ENCODE measurements around the gene DENND4A.

DENND4A gene

GRCh38 chr15:65834603-65835282 is 42.6 kb upstream of the DENND4A start:
- Histone ChIP-seq H3K9me3 (ENCODE audit: low read depth, low read length) (no peaks in the 10 kb centered on the region), H3K9ac (ENCODE audit: insufficient read length) (no peak overlapping the region), H3K4me3 (no peak overlapping the region), H3K27ac (no peak overlapping the region), H3K36me3 (ENCODE audit: insufficient read depth, low read length) (no peaks in the 10 kb centered on the region)
- TF ChIP-seq FOXP2 (optimal IDR thresholded peaks at IDR 0.05; ENCODE audit: control extremely low read depth, extremely low read length, insufficient read depth) (no peak), POLR2AphosphoS5 (IDR thresholded peaks at IDR 0.05; ENCODE audit: borderline replicate concordance, low read depth, low read length) (no peak), EZH2 (IDR thresholded peaks at IDR 0.05) (no peak)
- DNase-seq (ENCODE audit: low read depth, low spot score) = no peak

DNA sequence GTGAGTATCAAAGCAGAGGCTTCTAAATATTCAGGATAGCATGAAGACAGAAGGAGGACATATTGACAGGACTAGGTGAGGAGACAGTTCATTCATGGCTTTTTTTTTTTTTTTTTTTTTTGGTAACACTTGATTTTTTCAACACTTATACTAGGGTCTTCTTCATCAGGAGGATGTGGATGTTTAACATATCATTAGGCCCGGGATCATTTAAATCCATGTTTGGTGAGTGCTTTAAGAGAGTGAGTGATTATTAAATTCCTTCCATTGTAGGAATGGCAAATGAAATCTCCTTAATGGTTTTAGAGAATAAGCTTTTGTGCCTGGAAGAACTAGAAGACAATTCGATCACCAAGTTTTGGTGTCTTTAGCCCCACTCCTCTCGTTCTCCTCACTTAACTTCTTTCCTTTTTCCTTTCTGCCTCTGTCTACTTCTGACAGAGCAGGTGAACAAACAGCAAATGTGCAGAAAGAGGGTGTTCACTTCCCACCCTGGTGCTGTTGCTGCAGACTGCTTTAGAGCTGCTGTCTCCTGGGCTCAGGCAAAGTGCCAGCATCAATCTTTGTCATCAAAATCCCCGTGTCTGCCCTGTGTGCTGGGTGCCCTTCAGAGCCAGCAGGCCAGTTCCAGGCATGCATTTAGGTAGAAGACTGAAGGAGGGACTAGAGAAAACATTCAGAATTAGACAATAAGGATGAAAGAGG is 41.6 kb upstream of the DENND4A start:
- DNase-seq (ENCODE audit: low read depth, low spot score) = no peak
- H3K4me3 ChIP-seq = peak overlapping the region; percentile 43; the same call in 1 of the 2 replicates
- H3K9me3 ChIP-seq (ENCODE audit: low read depth, low read length) = no peaks in the 10 kb centered on the region
- peak overlapping the region; percentile 35; the same call in 1 of the 2 replicates for H3K27ac ChIP-seq
- H3K9ac ChIP-seq (ENCODE audit: insufficient read length) = no peak overlapping the region
- no peaks in the 10 kb centered on the region for H3K36me3 ChIP-seq (ENCODE audit: insufficient read depth, low read length)
- no peak for TF ChIP-seq EZH2 (IDR thresholded peaks at IDR 0.05)

DNA sequence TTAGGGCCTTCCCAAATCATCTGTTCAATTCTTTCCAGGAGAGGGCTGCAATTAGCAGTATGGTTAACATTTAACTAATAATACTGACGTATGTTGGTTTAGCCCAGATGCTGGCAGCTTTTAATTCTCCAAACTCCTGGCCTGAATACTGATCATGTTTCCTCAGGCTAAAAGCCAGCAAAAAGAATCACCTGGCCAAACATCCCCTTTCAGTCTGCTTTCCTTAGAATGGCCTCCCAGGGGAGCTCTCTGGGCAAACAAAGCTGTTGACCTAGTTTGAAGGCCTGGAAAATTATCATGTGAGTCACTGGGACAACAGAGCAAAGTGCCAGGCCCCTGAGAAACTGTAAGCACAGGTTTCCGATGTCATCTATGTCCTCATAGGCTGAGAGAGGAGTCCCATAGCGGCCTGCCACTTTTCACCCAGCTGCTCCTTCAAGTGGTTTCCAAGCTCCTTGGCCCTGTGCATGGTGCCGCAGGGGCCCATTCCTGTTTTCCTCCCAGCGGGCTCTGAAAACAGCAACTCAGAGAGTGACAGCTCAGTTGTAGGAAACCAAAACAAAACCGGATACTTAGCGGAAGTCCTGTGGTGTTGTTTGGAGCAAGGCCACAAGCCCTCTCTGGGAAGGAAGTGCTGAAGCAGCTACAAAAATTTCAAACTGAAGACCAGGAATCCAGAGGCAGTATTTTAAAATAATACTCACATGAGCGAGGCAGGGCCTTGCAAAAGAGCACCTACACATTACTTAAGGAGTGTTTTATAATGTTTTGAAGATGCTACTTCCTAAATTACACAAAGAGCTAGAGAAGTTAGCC is 40.7 kb upstream of the DENND4A start:
- Histone ChIP-seq H3K27ac (peak overlapping the region; percentile 35; the same call in 1 of the 2 replicates), H3K4me3 (peak overlapping the region; percentile 43), H3K9me3 (ENCODE audit: low read depth, low read length) (no peaks in the 10 kb centered on the region), H3K9ac (ENCODE audit: insufficient read length) (no peak overlapping the region), H3K36me3 (ENCODE audit: insufficient read depth, low read length) (no peaks in the 10 kb centered on the region)
- TF ChIP-seq POLR2AphosphoS5 (IDR thresholded peaks at IDR 0.05; ENCODE audit: borderline replicate concordance, low read depth, low read length) (no peak), FOXP2 (optimal IDR thresholded peaks at IDR 0.05; ENCODE audit: control extremely low read depth, extremely low read length, insufficient read depth) (peak; percentile 86), EZH2 (IDR thresholded peaks at IDR 0.05) (no peak)
- DNase-seq (ENCODE audit: low read depth, low spot score) = peak; percentile 80

DNA sequence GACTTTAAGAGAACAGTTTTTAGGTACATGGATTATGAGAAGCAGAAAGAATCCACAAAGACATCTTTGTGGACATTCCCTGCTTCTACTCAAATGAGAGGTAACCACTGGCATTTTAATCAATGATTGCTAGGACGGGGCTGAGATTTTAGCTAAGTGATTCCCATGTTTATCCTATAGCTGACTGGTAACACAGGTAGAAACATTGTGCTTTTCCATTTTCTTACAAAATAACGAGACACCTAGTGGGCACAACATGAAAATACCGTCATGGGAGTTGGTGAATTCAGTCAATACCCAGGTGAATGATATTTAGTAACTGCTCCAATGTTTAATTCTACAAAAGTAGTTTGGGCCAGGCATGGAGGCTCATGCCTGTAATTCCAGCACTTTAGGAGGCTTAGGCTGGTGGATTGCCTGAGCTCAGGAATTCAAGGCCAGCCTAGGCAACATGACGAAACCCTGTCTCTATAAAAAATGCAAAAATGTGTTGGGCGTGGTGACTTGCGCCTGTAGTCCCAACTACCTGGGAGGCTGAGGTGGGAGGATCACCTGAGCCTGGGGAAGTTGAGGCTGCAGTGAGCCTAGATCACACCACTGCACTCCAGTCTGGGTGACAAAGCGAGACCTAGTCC is 37.2 kb upstream of the DENND4A start:
- Histone ChIP-seq H3K27ac (no peak overlapping the region), H3K9ac (ENCODE audit: insufficient read length) (no peak overlapping the region), H3K36me3 (ENCODE audit: insufficient read depth, low read length) (no peaks in the 10 kb centered on the region), H3K4me3 (no peak overlapping the region), H3K9me3 (ENCODE audit: low read depth, low read length) (no peaks in the 10 kb centered on the region)
- no peak for DNase-seq (ENCODE audit: low read depth, low spot score)
- TF ChIP-seq EZH2 (IDR thresholded peaks at IDR 0.05) (no peak), FOXP2 (optimal IDR thresholded peaks at IDR 0.05; ENCODE audit: control extremely low read depth, extremely low read length, insufficient read depth) (no peak), POLR2AphosphoS5 (IDR thresholded peaks at IDR 0.05; ENCODE audit: borderline replicate concordance, low read depth, low read length) (no peak)

DNA sequence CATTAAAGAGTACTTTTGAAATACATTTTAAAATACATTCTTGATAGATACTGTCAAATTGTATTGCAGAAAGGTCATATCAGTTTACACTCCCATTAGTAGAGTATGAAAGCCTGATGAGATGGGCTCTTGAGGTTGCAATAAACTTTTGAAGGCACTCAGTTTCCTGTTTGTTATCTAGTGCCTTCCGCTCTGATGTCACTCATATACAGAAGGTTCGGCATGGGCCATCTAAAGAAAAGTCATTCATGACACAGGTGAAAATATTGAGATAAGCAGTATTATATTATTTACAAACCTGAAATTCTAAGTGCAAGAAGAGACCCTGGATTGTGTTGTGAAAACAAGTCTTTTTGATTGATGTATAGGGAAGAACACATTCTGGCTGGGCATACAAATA is 36.5 kb upstream of the DENND4A start:
- no peak for DNase-seq (ENCODE audit: low read depth, low spot score)
- Histone ChIP-seq H3K9me3 (ENCODE audit: low read depth, low read length) (no peaks in the 10 kb centered on the region), H3K4me3 (no peak overlapping the region), H3K36me3 (ENCODE audit: insufficient read depth, low read length) (no peaks in the 10 kb centered on the region), H3K27ac (no peak overlapping the region), H3K9ac (ENCODE audit: insufficient read length) (no peak overlapping the region)
- TF ChIP-seq EZH2 (IDR thresholded peaks at IDR 0.05) (no peak), FOXP2 (optimal IDR thresholded peaks at IDR 0.05; ENCODE audit: control extremely low read depth, extremely low read length, insufficient read depth) (no peak), POLR2AphosphoS5 (IDR thresholded peaks at IDR 0.05; ENCODE audit: borderline replicate concordance, low read depth, low read length) (no peak)

DNA sequence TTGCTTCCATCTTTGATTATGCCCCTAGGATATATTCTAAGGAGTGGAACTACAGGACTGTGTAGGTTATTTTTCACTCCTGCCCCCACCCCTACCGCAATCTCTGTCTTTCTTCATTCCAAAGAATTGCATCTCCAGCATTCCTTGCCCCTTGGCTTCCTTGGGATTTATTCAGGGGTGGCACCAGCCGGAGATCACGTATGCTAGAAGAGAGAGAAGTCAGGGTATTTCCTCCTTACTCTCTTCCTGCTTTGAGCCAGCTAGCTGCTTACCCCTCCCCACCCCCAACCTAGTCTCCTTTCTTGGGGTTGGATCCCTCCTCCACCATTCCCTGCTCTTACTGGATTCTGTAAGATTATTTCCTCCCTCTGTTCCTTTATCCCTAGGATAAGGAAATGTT is 35.0 kb upstream of the DENND4A start:
- no peak for TF ChIP-seq EZH2 (IDR thresholded peaks at IDR 0.05)
- TF ChIP-seq FOXP2 (optimal IDR thresholded peaks at IDR 0.05; ENCODE audit: control extremely low read depth, extremely low read length, insufficient read depth) = no peak
- no peak for TF ChIP-seq POLR2AphosphoS5 (IDR thresholded peaks at IDR 0.05; ENCODE audit: borderline replicate concordance, low read depth, low read length)
- Histone ChIP-seq H3K9me3 (ENCODE audit: low read depth, low read length) (no peaks in the 10 kb centered on the region), H3K36me3 (ENCODE audit: insufficient read depth, low read length) (no peaks in the 10 kb centered on the region), H3K4me3 (no peak overlapping the region), H3K9ac (ENCODE audit: insufficient read length) (no peak overlapping the region), H3K27ac (no peak overlapping the region)
- no peak for DNase-seq (ENCODE audit: low read depth, low spot score)

DNA sequence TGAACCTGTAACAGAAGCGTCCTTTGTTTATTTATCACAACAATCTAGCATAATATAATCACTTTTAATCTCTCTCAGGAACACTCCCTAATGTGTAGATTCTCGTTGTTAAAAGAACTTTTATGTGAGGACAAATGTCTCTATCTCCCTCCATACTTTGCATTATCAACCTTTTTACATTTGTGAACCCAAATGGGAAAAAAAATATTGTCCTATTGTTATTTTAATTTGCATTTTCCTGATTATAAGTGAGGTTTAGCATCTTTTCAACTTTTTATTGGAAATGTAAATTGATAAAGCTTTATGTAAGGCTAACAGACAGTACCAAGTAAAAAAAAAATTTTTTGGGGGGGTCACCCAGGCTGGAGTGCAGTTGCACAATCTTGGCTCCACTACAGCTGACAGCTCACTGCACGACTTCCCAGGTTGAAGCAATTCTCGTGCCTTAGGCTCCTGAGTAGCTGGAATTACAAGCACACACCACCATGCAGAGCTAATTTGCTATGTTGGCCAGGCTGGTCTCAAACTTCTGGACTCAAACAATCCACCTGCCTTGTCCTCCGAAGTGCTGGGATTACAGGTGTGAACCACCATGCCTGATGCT is 33.0 kb upstream of the DENND4A start:
- Histone ChIP-seq H3K27ac (no peak overlapping the region), H3K36me3 (ENCODE audit: insufficient read depth, low read length) (no peaks in the 10 kb centered on the region), H3K9me3 (ENCODE audit: low read depth, low read length) (no peaks in the 10 kb centered on the region), H3K4me3 (no peak overlapping the region), H3K9ac (ENCODE audit: insufficient read length) (no peak overlapping the region)
- no peak for DNase-seq (ENCODE audit: low read depth, low spot score)
- TF ChIP-seq FOXP2 (optimal IDR thresholded peaks at IDR 0.05; ENCODE audit: control extremely low read depth, extremely low read length, insufficient read depth) (no peak), EZH2 (IDR thresholded peaks at IDR 0.05) (no peak), POLR2AphosphoS5 (IDR thresholded peaks at IDR 0.05; ENCODE audit: borderline replicate concordance, low read depth, low read length) (no peak)
